PC-3 (cell line): ENCODE measurements around the gene CD320.
A peak's percentile ranks its signal among the peaks of the same experiment; 100 is the strongest.
"Not testable (repeated sequence)": the region's sequence is repeated elsewhere in the genome, so short reads cannot be mapped to it uniquely, and the experiment has no call there.

Experiments used
- CTCF ChIP-seq: fragments of 300-600 bp; sonication (generic); conservative IDR thresholded peaks from 2 replicates; pipeline ENCODE4 v1.5.1; 2017; ENCODE audit warnings: antibody characterized with exemption, low read depth, mild to moderate bottlenecking, low read length
- EZH2 ChIP-seq: fragments of 300-600 bp; sonication (generic); IDR thresholded peaks from one replicate; pipeline ENCODE4 v1.6.1; 2017; ENCODE audit warnings: antibody characterized with exemption, mild to moderate bottlenecking, low read length; ENCODE audit not compliant: unreplicated experiment

GRCh38 chr19:8318835-8319234, 10.7 kb upstream of the CD320 start:
- TF ChIP-seq CTCF, result 0 out of 2 replicates have a peak, but pooled peaks have one; percentile 18
- TF ChIP-seq EZH2, result not testable (repeated sequence)
